Common myeloid progenitor, CD34-positive (primary cell): ENCODE results near the gene HARS2.
"Not testable (repeated sequence)": the region's sequence is repeated elsewhere in the genome, so short reads cannot be mapped to it uniquely, and the experiment has no call there.

ENCODE experiments used
- CTCF ChIA-PET: fragments of 350-600 bp; sonication (Branson Sonifier 250); formaldehyde crosslinking; loops from one replicate; lab custom pipeline; 2021; ENCODE audit warnings: antibody characterized with exemption; lab: Charles Lee
- POLR2A ChIA-PET: fragments of 350-600 bp; sonication (Branson Sonifier 250); formaldehyde crosslinking; loops from one replicate; lab custom pipeline; 2021; ENCODE audit warnings: antibody characterized with exemption; lab: Charles Lee
- DNase-seq, 3 donors: peaks; one replicate each; pipeline versions ENCODE4 v3.0.0 to v3.0.0-alpha.2; 2013
- H3K27ac ChIP-seq, 2 experiments: 1 replicate in 1 of 2; 2 replicates in 1 of 2; pipeline ENCODE4 v1.7.0; 2013; ENCODE audit warnings: inconsistent platforms in 2 of 2, low read length in 2 of 2, mild to moderate bottlenecking in 2 of 2, low read depth in 1 of 2, moderate library complexity in 1 of 2; ENCODE audit not compliant: severe bottlenecking in 2 of 2, insufficient read depth in 1 of 2, poor library complexity in 1 of 2
- H3K27me3 ChIP-seq, 5 experiments: replicated peaks in 2 of 5; 1 replicate in 3 of 5; 2 replicates in 2 of 5; pipeline versions ENCODE4 v1.6.1 to v1.7.0; 2013; ENCODE audit warnings: low read length in 4 of 5, mild to moderate bottlenecking in 2 of 5, moderate library complexity in 2 of 5, inconsistent platforms in 1 of 5; ENCODE audit not compliant: insufficient read depth in 5 of 5, control insufficient read depth in 4 of 5
- H3K36me3 ChIP-seq, 4 experiments: 1 replicate in 2 of 4; 2 replicates in 2 of 4; pipeline versions ENCODE4 v1.6.1 to v1.7.0; 2013; ENCODE audit warnings: low read length in 3 of 4, control low read depth in 1 of 4, mild to moderate bottlenecking in 1 of 4; ENCODE audit not compliant: control insufficient read depth in 4 of 4, insufficient read depth in 4 of 4
- H3K4me1 ChIP-seq, 4 experiments: 1 replicate in 3 of 4; 2 replicates in 1 of 4; pipeline versions ENCODE4 v1.6.1 to v1.7.1; 2013; ENCODE audit warnings: low read length in 3 of 4, mild to moderate bottlenecking in 3 of 4, control low read depth in 1 of 4, inconsistent platforms in 1 of 4, moderate library complexity in 1 of 4; ENCODE audit not compliant: control insufficient read depth in 4 of 4, insufficient read depth in 4 of 4; ENCODE audit errors: control extremely low read depth in 1 of 4
- H3K4me3 ChIP-seq, 7 experiments: 1 replicate in 4 of 7; 2 replicates in 3 of 7; pipeline versions ENCODE4 v1.5.1 to v1.7.0; 2013; ENCODE audit warnings: mild to moderate bottlenecking in 7 of 7, low read length in 6 of 7, moderate library complexity in 6 of 7, inconsistent platforms in 2 of 7, low read depth in 2 of 7, control low read depth in 1 of 7; ENCODE audit not compliant: insufficient read depth in 4 of 7, control insufficient read depth in 1 of 7; ENCODE audit errors: extremely low read depth in 1 of 7
- H3K9me3 ChIP-seq, 5 experiments: 1 replicate in 4 of 5; 2 replicates in 1 of 5; pipeline versions ENCODE4 v1.6.1 to v1.7.1; 2013; ENCODE audit warnings: low read length in 4 of 5, mild to moderate bottlenecking in 2 of 5, inconsistent platforms in 1 of 5, low read depth in 1 of 5, moderate library complexity in 1 of 5; ENCODE audit not compliant: control insufficient read depth in 4 of 5, insufficient read depth in 2 of 5; ENCODE audit errors: control extremely low read depth in 1 of 5
- WGBS: methylation state at CpG from one replicate; pipeline ENCODE4 v1.1.5; 2013; ENCODE audit not compliant: insufficient coverage; 5-methylcytosine and 5-hydroxymethylcytosine counted together

Gene HARS2

GRCh38 chr5:140713562-140714094, 22.4 kb downstream of the HARS2 start:
- Histone ChIP-seq H3K4me3 (no peak overlapping the region), H3K9me3 (no peaks in the 10 kb centered on the region), H3K27ac (no peak overlapping the region), H3K36me3 (no peaks in the 10 kb centered on the region), H3K27me3 (no peaks in the 10 kb centered on the region), H3K4me1 (peaks cover 0 to 5% (median 2%) of the 10 kb centered on the region in 4 experiments)
- WGBS, result 75% methylated on average over 1 of the region's 1 CpG
- no peak for DNase-seq
- CTCF ChIA-PET, result interaction anchor here (0.7 kb wide), 1 partner anchor 590 kb away, joined by 3 read pairs; no protein-coding TSS in a partner anchor
- POLR2A ChIA-PET, result no interaction called here

GRCh38 chr5:140716238-140716637, 25.0 kb downstream of the HARS2 start:
- not testable (repeated sequence) for H3K9me3 ChIP-seq, H3K36me3 ChIP-seq, H3K27me3 ChIP-seq, H3K4me1 ChIP-seq, DNase-seq, H3K4me3 ChIP-seq, H3K27ac ChIP-seq
- ChIA-PET CTCF (interaction anchor here (0.8 kb wide), 1 partner anchor 10 kb away, joined by 4 read pairs; no protein-coding TSS in a partner anchor), POLR2A (interaction anchor here (0.6 kb wide), 1 partner anchor 694 kb away, joined by 3 read pairs; no protein-coding TSS in a partner anchor)
- WGBS, result 100% methylated on average over 1 of the region's 2 CpGs

GRCh38 chr5:140718266-140718592, 27.0 kb downstream of the HARS2 start:
- POLR2A ChIA-PET, result no interaction called here
- Histone ChIP-seq H3K27ac (peak overlapping the region in 1 of 2 experiments; percentile 54), H3K9me3 (no peaks in the 10 kb centered on the region), H3K36me3 (no peaks in the 10 kb centered on the region), H3K4me3 (no peak overlapping the region), H3K4me1 (no peaks in the 10 kb centered on the region), H3K27me3 (peaks cover 0 to 3% (median 0%) of the 10 kb centered on the region in 5 experiments)
- DNase-seq, result no peak
- WGBS, result 90% methylated on average over 2 of the region's 7 CpGs
- CTCF ChIA-PET, result no interaction called here

GRCh38 chr5:140720738-140721137, 29.5 kb downstream of the HARS2 start:
- DNase-seq, result not testable (repeated sequence)
- 38% methylated on average over 3 of the region's 6 CpGs for WGBS

GRCh38 chr5:140721395-140721794, 30.1 kb downstream of the HARS2 start:
- H3K4me3 ChIP-seq, H3K9me3 ChIP-seq, H3K27ac ChIP-seq, H3K4me1 ChIP-seq, H3K36me3 ChIP-seq, POLR2A ChIA-PET, DNase-seq: not testable (repeated sequence)
- CTCF ChIA-PET, result interaction anchor here (0.6 to 1.5 kb wide), 6 partner anchors 117 to 929 kb away, joined by 3 to 4 read pairs (median 3); no protein-coding TSS in a partner anchor
- 100% methylated on average over 1 of the region's 5 CpGs for WGBS
- peaks cover 0 to 13% (median 4%) of the 10 kb centered on the region in 5 experiments for H3K27me3 ChIP-seq

More at GRCh38 chr5:140720738-140721137, 29.5 kb downstream of the HARS2 start:
- H3K4me1 ChIP-seq, H3K27ac ChIP-seq, H3K4me3 ChIP-seq, H3K9me3 ChIP-seq, POLR2A ChIA-PET, H3K36me3 ChIP-seq: not testable (repeated sequence)
- H3K27me3 ChIP-seq, result peaks cover 0 to 10% (median 3%) of the 10 kb centered on the region in 5 experiments
- CTCF ChIA-PET, result interaction anchor here (0.6 to 1.6 kb wide), 3 partner anchors 79 to 585 kb away, joined by 3 to 4 read pairs (median 3); no protein-coding TSS in a partner anchor

GRCh38 chr5:140725799-140726471, 34.7 kb downstream of the HARS2 start:
- WGBS, result 17% methylated on average over 13 of the region's 23 CpGs
- CTCF ChIA-PET, result interaction anchor here (0.8 kb wide), 1 partner anchor 9 kb away, joined by 4 read pairs; no protein-coding TSS in a partner anchor
- Histone ChIP-seq H3K4me3 (peak overlapping the region in 6 of 7 experiments; percentile 21 to 71 (median 27)), H3K27me3 (peaks cover 0 to 17% (median 5%) of the 10 kb centered on the region in 5 experiments), H3K4me1 (peaks cover 0 to 4% (median 0%) of the 10 kb centered on the region in 4 experiments), H3K9me3 (no peaks in the 10 kb centered on the region), H3K36me3 (no peaks in the 10 kb centered on the region), H3K27ac (no peak overlapping the region)
- peak; percentile 73 to 89 (median 88) for DNase-seq
- POLR2A ChIA-PET, result no interaction called here

GRCh38 chr5:140733098-140733497, 41.8 kb downstream of the HARS2 start:
- Histone ChIP-seq H3K9me3 (peaks cover 0 to 18% (median 4%) of the 10 kb centered on the region in 5 experiments), H3K4me3 (no peak overlapping the region), H3K4me1 (no peaks in the 10 kb centered on the region), H3K27me3 (peaks cover 0 to 3% (median 0%) of the 10 kb centered on the region in 5 experiments), H3K36me3 (no peaks in the 10 kb centered on the region), H3K27ac (no peak overlapping the region)
- POLR2A ChIA-PET, result no interaction called here
- no peak for DNase-seq
- CTCF ChIA-PET, result no interaction called here
- WGBS, result 78% methylated on average over 3 of the region's 4 CpGs
